Tongue (tissue), 3 donors: ENCODE results near the gene DTX4. TPM values are rescaled to one million over a fixed set of nuclear protein-coding genes. Genes with fewer than 3 reads are reported as not detected.
A peak's percentile ranks its signal among the peaks of the same experiment; 100 is the strongest.

ENCODE experiments used
- DNase-seq: peaks from one replicate; pipeline ENCODE4 v3.0.0-alpha.2; 2015
- small RNA-seq: library from RNA; depleted of rRNA; stranded (forward); fragments of <200 nt; gene quantifications from one replicate; pipeline ENCODE3, GENCODE V24; 2014; ENCODE audit warnings: low replicate concordance
- total RNA-seq: library from RNA; depleted of rRNA; stranded (reverse); fragments of >200 nt; gene quantifications from one replicate; pipeline ENCODE4 v1.2.3, GENCODE V29; 2014

DTX4 gene
- total RNA-seq, 1 donor from 2014 or later: 14.8 TPM

DNA sequence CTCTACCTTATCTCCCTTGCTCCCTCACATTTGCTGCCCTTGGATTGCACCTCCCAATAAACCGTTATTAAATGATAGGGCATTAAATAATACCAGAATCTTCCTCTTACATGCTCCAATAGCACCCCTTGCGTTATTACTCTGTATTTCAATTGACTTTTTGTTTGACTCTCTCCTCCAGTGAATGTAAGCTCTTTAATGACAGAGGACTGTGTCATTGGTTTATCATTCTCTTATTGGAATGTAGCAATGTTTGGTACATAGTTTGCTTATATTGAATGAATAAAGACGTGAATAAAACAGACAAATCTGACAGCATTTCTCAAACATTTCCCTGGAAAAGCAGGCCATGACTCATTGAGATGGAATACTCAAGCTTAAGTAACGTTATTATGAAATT is 49.5 kb downstream of the DTX4 start:
- no peak for DNase-seq

DNA sequence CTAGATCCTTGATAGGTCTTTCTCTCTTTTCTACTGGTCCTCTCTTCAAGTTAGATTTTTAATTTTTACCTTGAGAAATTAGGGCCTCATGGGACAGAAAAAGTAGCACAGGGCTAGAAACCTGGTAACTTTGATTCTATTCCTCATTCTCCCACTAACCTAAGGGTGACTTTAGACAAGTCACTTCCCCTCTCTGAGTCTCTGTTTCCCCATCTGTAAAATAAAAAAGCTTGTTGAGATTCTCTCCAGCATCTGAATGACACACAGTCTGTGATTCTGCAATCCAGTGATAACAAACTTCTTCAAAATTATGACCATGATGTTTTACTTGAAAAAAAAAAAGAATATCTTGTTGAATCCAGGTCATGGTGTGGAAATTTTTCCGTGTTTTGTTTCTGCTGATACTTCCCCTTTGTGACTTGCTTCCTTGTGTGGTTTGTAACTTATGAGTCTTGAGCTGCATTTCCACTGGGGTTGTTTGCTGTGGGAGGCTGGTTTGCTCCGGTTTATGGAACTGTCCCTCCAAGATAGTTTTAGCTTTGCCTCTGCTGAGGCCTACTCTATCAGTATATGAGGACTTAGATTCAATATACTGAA is 50.6 kb downstream of the DTX4 start:
- no peak for DNase-seq

DNA sequence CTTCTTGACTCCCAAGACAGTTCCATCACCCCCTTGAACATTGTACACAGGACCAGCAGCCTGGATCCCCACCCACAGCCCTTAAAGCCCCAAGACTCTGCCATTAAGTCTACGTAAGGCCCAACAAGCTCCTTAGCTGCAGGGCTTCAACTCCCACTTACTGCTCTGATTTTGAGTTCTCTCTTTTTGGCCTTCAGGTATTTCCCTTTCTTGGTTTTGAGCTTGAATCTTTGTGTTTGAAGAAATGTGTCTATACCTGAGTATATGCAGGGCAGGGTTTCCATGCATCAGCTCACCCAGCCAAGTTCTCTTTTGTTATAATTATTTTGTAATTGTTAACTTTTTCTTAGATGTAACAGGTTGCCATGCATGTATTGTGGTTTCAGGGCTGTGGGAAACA is 51.2 kb downstream of the DTX4 start:
- no peak for DNase-seq

DNA sequence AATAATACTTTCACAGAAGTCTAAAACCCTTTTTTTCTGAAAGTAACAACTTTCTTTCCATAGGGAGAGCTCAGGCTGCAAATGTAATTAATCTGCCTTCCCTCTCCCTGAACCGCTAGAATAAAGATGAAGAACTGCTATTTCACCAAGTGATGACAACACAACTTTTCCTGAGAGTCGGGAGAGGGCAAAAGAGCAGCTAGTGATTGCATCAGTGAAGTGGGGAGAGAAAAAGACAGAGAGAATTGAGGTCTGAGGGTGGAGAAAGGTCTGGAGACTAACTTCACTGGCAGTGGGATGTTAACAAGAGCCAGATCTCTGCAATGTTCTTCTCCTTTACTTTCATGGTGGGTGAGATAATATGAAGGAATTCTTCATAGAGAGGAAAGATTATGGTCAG is 51.7 kb downstream of the DTX4 start:
- no peak for DNase-seq

DNA sequence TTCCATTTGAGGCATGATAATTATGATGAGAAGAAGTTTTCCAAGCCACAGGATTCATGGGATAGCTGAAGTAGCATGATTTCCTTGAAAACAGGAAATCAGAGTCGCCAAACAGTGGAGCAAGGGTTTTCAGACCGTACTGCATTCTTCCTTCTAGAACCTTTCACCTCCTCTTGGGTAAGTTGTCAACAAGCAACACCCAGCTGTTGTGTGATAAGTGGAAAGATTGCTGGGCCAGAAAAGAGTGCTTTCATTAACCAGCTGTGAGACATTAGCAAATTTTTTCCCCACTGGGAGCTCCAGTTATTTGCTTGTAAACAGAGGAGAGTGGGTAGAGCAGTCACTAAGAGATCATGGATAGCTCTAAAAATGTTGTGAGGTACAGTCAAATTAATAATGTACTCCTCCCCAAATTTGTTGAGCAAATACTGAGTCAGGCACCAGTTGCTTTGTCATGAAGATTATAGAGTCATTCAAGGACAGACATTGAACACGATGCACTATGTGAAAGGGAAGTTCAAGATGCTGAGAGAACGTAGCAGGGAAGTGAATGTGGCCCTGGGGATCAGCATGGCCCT is 52.5 kb downstream of the DTX4 start:
- peak; percentile 45 for DNase-seq

DNA sequence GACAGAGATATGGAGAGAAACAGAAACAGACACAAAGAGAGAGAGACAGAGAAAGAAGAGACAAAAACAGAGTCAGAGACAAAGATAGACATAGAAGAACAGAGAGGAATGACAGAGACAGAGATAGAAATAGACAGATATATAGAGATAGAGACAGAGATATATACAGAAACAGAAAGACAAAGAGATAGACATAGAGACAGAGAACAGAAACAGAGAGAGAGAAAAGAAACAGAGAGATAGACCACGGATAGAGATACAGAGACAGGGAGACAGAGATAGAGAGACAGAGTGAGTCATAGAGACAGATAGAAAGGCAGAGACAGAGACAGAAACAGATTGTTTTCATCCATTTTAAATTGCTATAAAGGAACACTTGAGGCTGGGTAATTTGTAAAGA is 53.1 kb downstream of the DTX4 start:
- DNase-seq: no peak

DNA sequence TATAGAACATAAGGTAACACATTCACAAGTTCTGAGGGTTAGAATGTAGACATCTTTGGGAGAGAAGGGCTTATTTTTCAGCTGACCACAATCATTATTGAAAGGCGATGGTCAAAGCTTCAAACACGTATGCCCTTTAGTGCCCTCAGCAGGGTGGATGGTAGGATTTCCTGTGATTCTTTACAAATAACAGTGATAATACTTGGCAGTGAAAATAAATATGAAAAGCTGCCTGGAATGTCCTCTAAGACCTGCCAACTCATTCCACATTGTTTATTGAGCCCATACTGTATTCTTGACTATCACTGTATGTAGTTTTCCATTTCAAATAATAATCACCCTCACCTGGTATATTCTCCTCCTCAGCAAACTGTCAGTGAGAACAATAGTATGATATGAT is 54.5 kb downstream of the DTX4 start:
- DNase-seq: no peak

DNA sequence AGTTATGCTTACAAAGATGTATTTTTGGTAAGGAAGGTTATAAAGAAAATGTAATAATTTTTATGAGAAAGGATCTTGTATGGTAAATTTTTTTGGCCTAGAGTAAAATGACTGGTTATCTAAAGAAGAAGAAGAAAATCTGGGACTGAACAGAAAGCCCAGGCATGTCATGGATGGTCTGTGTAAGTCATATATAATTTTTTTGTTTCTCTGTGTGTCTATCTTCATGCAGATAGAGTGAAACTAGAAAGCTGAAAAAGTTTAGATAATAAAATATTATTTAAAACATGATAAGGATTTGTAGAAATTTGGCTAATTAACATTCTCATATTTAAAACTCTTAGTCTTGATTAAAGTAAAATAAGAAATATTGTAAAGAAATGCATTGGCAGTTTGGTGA is 68.4 kb downstream of the DTX4 start:
- DNase-seq: no peak

DNA sequence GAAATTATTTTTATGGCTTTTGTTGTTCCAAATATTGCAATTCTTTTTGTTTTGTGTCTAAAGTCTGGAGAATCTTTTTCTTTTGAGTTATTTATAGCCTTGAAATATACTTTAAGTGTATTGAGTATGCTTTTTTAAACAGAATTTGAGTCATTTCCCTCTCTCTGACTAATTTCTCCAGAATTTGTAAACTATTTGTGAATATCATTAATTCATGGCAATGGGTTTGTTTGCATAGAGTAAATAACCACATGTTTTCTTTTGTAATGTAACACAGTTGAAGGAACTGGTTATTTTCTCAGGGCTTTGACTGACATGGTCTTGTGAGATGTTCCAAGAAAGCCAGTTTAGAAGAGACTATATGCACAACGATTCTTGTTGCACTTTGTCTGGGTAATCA is 71.7 kb downstream of the DTX4 start:
- DNase-seq: no peak

DNA sequence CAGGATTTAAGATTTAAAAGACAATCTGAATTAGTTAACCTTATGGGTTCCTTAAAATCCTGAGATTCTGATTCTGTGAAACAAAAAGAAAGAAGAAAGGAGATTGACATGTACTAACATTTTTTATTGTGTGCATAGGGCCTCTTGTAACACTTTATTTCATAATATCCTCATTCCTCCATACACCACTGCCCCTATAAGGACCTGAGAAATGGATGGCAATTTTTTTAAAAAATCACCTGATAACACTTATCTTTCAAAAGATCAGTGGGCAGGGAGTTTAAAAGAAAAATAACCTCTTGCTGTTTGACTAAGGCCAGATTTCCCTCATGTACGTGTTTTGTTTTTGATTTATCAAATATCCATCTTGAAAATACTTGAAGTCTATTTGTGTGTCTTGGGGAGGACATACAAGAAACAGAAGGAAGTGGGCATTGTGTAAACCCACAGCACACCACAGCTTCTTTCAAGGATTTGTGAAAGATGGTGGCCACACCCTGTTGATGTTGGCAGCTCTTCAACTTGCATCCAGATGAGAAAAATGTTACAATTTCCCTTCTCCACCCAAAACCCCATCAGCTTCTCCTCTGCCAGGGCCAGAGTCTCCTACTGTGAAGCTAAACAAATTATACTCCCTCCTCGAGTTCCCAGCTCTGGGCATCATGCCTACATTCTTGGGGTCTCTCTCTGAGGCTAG is 75.7 kb downstream of the DTX4 start:
- DNase-seq: peak; percentile 88

DNA sequence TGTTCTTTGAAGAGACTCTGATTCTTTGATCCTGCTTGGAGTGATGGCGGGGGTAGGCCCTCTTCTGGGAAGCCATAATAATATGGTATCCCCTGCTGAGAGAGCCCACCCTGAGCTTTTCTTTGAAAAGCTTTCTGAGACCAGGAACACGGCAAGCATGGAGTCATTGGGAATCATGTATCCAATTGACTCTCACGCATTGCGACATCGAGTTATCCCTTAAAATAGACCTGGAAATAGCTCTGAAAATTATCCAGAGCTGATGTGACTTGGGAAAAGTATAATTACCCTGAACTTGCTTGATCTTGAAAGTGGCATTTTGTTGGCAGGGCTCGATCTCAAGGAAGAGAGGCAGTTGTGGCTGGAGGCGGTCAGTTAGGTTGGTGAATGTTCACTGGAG is 77.6 kb downstream of the DTX4 start:
- DNase-seq: no peak

DNA sequence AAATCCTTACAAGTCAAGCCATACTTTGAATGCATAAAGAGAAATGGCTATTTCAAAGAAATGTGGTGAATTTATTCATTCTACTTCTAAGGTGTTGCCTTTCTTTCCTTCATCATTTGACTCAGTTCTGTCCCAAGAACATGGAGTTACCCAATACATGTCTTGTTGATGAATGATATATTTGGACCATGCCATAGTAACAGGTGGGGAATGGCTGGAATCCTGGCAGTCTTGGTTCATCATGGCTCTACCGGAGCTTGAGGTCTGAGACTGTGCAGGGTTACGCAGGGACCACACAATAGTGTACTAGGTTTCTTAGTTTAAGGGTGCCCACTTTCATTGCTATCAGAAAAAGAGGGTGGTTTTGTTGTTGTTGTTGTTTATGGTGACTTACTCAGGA is 81.1 kb downstream of the DTX4 start:
- DNase-seq: no peak

DNA sequence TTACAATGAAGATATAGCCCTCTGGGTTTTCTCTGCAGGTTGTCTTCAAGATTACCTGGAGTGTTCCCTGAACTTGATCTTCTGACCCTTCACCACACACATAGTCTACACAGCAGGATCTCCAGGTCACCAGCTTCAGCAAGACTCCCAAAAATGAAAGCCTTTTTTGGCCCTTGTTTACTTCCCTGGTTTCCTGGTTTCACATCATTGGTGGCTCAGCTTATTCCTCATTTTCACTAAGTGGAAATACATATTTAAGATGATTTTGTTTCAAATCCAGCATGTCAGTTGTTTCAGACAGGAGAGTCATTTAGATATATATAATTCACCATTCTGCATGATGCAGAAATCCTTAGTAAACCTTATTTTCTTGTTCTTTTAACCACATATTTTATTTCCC is 82.4 kb downstream of the DTX4 start:
- DNase-seq: no peak

DNA sequence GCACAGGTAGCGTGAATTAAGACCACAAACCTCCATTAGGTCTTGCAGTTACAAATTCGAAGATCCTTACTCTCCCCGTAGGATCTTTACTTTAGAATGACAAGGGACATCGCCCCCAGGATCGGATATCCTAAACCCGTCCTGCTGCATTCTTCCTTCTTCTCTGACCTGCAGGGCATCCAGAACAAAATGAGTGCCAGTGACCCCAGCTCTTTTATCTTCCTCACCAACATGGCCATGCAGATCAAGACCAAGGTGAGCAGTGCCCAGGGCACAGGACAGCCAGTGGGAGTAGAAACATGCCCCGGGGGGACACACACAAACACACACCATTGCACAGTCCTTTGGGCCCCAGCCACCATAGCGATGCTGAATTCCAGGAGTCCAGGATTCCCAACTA is 83.3 kb downstream of the DTX4 start:
- no peak for DNase-seq

Small RNA genes lying within 50 kb of the gene (small RNA-seq; reads per million reads assigned to genes)
- gene RN7SL42P: not detected

Other genes starting within 250 kb of the DTX4 start
- gene GLYATL1, start 232.6 kb upstream of the DTX4 start, total RNA-seq: 1.4 TPM
- gene GLYATL1B, start 85.8 kb upstream of the DTX4 start, total RNA-seq: not detected
- 12.0 TPM for gene FAM111B, start 64.9 kb upstream of the DTX4 start, total RNA-seq
- gene FAM111A, start 29.3 kb upstream of the DTX4 start, total RNA-seq: 38.4 TPM
- gene MPEG1, start 40.8 kb downstream of the DTX4 start, total RNA-seq: 7.5 TPM
- gene OR5AN1, start 186.8 kb downstream of the DTX4 start, total RNA-seq: not detected